WI38 (cell line): Measurements from ENCODE around the gene GALNT13.

Source experiments
- H3K4me3 ChIP-seq: 2 replicates; pipeline ENCODE4 v1.5.1; 2011; ENCODE audit warnings: low read depth, mild to moderate bottlenecking, control low read depth, low read length
- CTCF ChIP-seq: IDR thresholded peaks from 2 replicates; pipeline ENCODE4 v1.5.1; 2012; ENCODE audit warnings: low read depth, mild to moderate bottlenecking, control low read depth, low read length

The GALNT13 gene

DNA sequence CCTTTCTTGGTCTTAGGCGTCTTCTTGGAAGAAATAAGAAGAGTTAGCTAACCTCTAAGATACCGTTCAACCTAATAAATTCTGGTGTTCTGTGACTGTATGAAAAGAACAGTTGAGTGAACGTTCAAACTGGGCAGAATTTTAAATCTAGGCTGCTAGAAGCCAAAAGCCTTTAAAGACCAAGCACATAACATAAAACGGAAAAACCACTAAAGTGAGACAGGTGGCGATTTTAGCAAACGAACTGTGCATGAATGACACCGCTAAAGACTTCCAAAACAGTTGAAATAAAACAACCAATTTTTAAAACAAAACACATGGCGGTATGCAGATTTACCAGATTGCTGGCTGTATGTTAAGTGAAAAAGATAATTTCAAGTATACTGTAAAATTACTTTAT is 73.1 kb downstream of the GALNT13 start:
- H3K4me3 ChIP-seq = no peak overlapping the region
- TF ChIP-seq CTCF = no peak

DNA sequence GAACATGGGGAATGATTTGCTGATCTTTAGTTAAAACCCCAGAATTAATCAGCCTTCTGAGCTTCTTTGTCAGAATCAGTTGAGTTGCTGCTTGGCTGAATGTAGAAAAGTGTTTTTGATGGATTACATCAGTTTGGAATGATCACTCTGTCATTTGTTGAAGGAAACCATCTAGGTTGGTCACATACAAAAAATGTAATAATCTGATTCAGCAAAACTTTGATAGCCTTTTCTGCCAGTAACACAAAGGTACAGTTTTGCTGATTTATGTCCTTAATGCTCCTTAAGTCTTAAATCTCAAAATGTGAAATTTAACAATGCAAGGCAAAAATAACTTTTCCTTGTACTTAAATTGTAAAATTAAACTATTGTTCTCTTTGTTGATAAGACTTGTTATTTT is 74.3 kb downstream of the GALNT13 start:
- TF ChIP-seq CTCF = no peak
- H3K4me3 ChIP-seq = no peak overlapping the region

DNA sequence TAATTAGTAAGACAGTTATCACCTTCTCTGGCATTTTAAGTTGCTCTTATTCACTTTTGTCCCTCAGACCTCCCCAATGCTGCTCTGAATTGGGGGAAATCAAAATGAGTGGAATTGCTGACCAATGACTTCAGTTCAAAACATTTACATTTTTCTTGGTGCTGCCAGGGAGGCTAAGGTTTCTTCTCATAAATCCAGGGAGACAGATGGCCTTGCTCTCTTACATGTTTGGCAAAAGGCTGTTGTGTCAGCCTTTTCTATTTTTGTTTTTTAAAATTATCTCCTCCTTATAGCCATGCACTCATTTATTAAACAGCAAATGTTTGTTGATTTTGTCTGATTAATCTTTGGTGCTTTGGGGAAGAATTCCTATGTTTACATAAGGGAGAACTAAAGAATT is 82.0 kb downstream of the GALNT13 start:
- no peak overlapping the region for H3K4me3 ChIP-seq
- no peak for TF ChIP-seq CTCF

GRCh38 chr2:153963256-153963655 is 91.5 kb downstream of the GALNT13 start:
- TF ChIP-seq CTCF = no peak
- no peak overlapping the region for H3K4me3 ChIP-seq

DNA sequence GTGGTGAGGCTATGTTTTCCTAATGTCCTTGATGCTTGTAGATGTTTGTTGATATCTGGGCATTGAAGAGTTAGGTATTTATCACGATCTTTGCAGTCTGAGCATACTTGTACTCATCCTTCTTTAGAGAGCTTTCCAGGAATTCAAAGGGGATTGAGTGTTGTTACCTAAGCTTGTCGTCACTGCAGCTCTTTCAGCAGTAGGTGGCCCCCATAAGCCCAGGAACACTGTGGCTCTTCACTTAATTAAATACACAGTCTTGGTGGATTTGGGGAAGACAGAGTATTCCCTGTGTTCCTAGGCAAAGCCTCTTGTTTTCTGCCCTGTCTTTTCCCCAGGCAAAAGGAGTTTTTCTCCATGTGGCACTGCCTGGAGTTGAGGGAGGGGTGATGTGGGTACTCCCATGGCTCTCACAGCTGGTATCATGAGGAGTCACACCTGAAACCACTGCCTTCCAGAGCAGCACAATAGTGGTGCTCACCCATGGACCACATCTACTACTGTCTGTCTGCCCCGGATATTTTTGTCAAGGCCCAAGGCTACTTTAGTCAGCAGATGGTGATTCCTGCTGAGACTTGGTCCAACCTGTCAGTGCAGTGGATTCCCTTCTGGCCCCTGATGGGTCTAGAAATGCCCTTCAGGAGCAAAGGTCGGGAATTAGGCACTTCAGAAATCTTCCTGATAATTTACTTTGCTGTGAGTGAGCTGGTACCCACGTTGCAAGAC is 95.7 kb downstream of the GALNT13 start:
- no peak overlapping the region for H3K4me3 ChIP-seq
- TF ChIP-seq CTCF = no peak

GRCh38 chr2:153971250-153971649 is 99.5 kb downstream of the GALNT13 start:
- H3K4me3 ChIP-seq = no peak overlapping the region
- TF ChIP-seq CTCF = no peak

DNA sequence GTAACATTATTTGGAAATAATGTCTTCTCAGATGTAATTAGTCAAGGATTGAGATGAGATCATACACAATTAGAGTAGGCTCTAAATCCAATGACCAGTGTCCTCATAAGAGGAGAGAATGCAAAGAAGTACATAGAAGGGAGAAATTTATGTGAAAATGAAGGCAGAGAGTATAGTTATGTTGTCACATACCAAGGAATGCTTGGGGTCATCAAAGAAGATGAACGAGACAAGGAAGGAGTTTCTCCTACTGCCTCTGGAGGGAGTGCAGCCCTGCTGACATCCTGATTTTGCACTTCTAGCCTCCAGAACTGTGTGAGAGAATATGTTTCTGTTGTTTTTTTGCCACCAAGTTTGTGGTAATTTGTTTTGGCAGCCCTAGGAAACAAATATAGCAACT is 100.1 kb downstream of the GALNT13 start:
- H3K4me3 ChIP-seq = no peak overlapping the region
- TF ChIP-seq CTCF = no peak
